HepG2 (cell line): ENCODE data around the gene FGGY. TPM values are rescaled to one million over a fixed set of nuclear protein-coding genes. Genes with fewer than 3 reads are reported as not detected.

ENCODE experiments used
- ATAC-seq: fragments of 200-7000 bp; cut with Tn5 transposase; 3 replicates; pipeline ENCODE4 v1.9.1; 2020; ENCODE audit warnings: mild to moderate bottlenecking, moderate library complexity
- BruUV-seq: library from RNA; stranded (reverse); fragments of 400-500 nt; replicated peaks from 2 replicates; lab custom pipeline; 2021; lab: Mats Ljungman, UMichigan
- CTCF ChIA-PET: fragments of 300-600 bp; formaldehyde crosslinking; extraction: SDS; loops from one replicate; lab custom pipeline; 2021; ENCODE audit warnings: low total read pairs, inconsistent platforms, low intra/inter-chr PET ratio; lab: Yijun Ruan, JAX
- POLR2A ChIA-PET: fragments of 350-600 bp; sonication (Branson Sonifier 250); formaldehyde crosslinking; loops from one replicate; lab custom pipeline; 2020; ENCODE audit warnings: antibody characterized with exemption, inconsistent platforms; lab: Yijun Ruan, JAX
- DNase-seq: peaks from one replicate; pipeline ENCODE4 v3.0.0-alpha.2; 2015; ENCODE audit warnings: low spot score
- FAIRE-seq: peaks from 3 replicates; lab custom pipeline; 2011; peaks lifted over from hg19 to GRCh38; lab: Jason Lieb, UNC
- H2AFZ ChIP-seq: one replicate; pipeline ENCODE4 v1.6.1; 2011; ENCODE audit warnings: low read length, inconsistent platforms
- H3K27ac ChIP-seq: fragments of 300-600 bp; 3 replicates; pipeline ENCODE4 v1.8.0; 2011; ENCODE audit warnings: mixed run types, mild to moderate bottlenecking, mixed read lengths, low read length, inconsistent platforms; ENCODE audit not compliant: insufficient read depth; ENCODE audit errors: extremely low read length
- H3K27me3 ChIP-seq, 2 experiments: fragments of 200-600 bp in 1 of 2; 2 replicates in 1 of 2; 3 replicates in 1 of 2; pipeline versions ENCODE4 v1.6.0 to v1.8.0; 2011; ENCODE audit warnings: low read length in 2 of 2, mild to moderate bottlenecking in 2 of 2, moderate library complexity in 2 of 2, inconsistent platforms in 1 of 2; ENCODE audit not compliant: insufficient read depth in 2 of 2, control insufficient read depth in 1 of 2
- H3K36me3 ChIP-seq, 2 experiments: fragments of 200-600 bp in 1 of 2; replicated peaks in 1 of 2; 2 replicates in 1 of 2; 3 replicates in 1 of 2; pipeline versions ENCODE4 v1.5.1 to v1.8.0; 2011; ENCODE audit warnings: low read length in 2 of 2, inconsistent platforms in 1 of 2; ENCODE audit not compliant: insufficient read depth in 2 of 2, control insufficient read depth in 1 of 2
- H3K4me1 ChIP-seq: 2 replicates; pipeline ENCODE4 v1.5.1; 2012; ENCODE audit warnings: low read length, inconsistent platforms; ENCODE audit not compliant: insufficient read depth
- H3K4me2 ChIP-seq: 2 replicates; pipeline ENCODE4 v1.6.0; 2011; ENCODE audit warnings: low read depth, low read length, inconsistent platforms
- H3K4me3 ChIP-seq, 3 experiments: fragments of 200-600 bp in 1 of 3; sonication (generic), shearing (Covaris generic) in 1 of 3; replicated peaks in 1 of 3; 2 replicates each; pipeline ENCODE4 v1.5.1; 2011 to 2016; ENCODE audit warnings: low read length in 3 of 3, inconsistent platforms in 2 of 3, low read depth in 2 of 3, mild to moderate bottlenecking in 2 of 3, control low read depth in 1 of 3, mixed read lengths in 1 of 3; ENCODE audit not compliant: insufficient read depth in 1 of 3
- H3K79me2 ChIP-seq: one replicate; pipeline ENCODE4 v1.6.1; 2011; ENCODE audit warnings: low read length, inconsistent platforms; ENCODE audit not compliant: insufficient read depth
- H3K9ac ChIP-seq: 2 replicates; pipeline ENCODE4 v1.6.0; 2011; ENCODE audit warnings: mild to moderate bottlenecking, low read depth, low read length, inconsistent platforms; ENCODE audit not compliant: insufficient read depth
- H3K9me3 ChIP-seq: 2 replicates; pipeline ENCODE4 v1.5.1; 2012; ENCODE audit warnings: mild to moderate bottlenecking, low read length
- H4K20me1 ChIP-seq: 2 replicates; pipeline ENCODE4 v1.6.0; 2011; ENCODE audit warnings: inconsistent platforms, mild to moderate bottlenecking, low read length, moderate library complexity; ENCODE audit not compliant: insufficient read depth
- GFI1 ChIP-seq: sonication (generic); formaldehyde crosslinking; IDR thresholded peaks from 2 replicates; pipeline ENCODE4 v1.5.0; 2020; ENCODE audit warnings: missing genetic modification reagents, mild to moderate bottlenecking, borderline replicate concordance
- HNF4G ChIP-seq, 2 experiments: sonication (generic) in 1 of 2; formaldehyde crosslinking in 1 of 2; IDR thresholded peaks; 2 replicates each; pipeline versions ENCODE4 v1.4.0 to v1.6.1; 2011 to 2020; ENCODE audit warnings: borderline replicate concordance in 2 of 2, low read depth in 2 of 2, mild to moderate bottlenecking in 2 of 2, low read length in 1 of 2, missing genetic modification reagents in 1 of 2, moderate library complexity in 1 of 2
- JUND ChIP-seq: sonication (generic); formaldehyde crosslinking; IDR thresholded peaks from 2 replicates; pipeline ENCODE4 v1.8.0; 2022; ENCODE audit warnings: mild to moderate bottlenecking, missing genetic modification reagents
- PAX8 ChIP-seq: sonication (generic); formaldehyde crosslinking; IDR thresholded peaks from 2 replicates; pipeline ENCODE4 v1.8.0; 2022; ENCODE audit warnings: mild to moderate bottlenecking, missing genetic modification reagents, borderline replicate concordance
- RARG ChIP-seq: sonication (generic); formaldehyde crosslinking; IDR thresholded peaks from 2 replicates; pipeline ENCODE4 v1.4.0; 2020; ENCODE audit warnings: low read depth, mild to moderate bottlenecking, missing genetic modification reagents
- RBAK ChIP-seq: sonication (generic); formaldehyde crosslinking; IDR thresholded peaks from 2 replicates; pipeline ENCODE4 v1.5.1; 2020; ENCODE audit warnings: mild to moderate bottlenecking, missing genetic modification reagents
- RFX3 ChIP-seq: IDR thresholded peaks from 2 replicates; pipeline ENCODE4 v1.6.1; 2016; ENCODE audit warnings: missing biosample characterization, missing genetic modification reagents
- U2AF1 ChIP-seq: fragments of 200-400 bp; formaldehyde crosslinking; optimal IDR thresholded peaks from 2 replicates; pipeline ENCODE3; 2017; ENCODE audit warnings: mild to moderate bottlenecking, low read depth, low read length
- ZBTB7A ChIP-seq: sonication (generic); formaldehyde crosslinking; IDR thresholded peaks from 2 replicates; pipeline ENCODE4 v1.8.0; 2022; ENCODE audit warnings: mild to moderate bottlenecking, missing genetic modification reagents
- ZEB1 ChIP-seq: IDR thresholded peaks from 2 replicates; pipeline ENCODE4 v1.6.1; 2012; ENCODE audit warnings: mild to moderate bottlenecking, low read depth, inconsistent platforms; ENCODE audit not compliant: insufficient replicate concordance
- ZNF136 ChIP-seq: sonication (generic); formaldehyde crosslinking; IDR thresholded peaks from 2 replicates; pipeline ENCODE4 v1.8.1; 2022; ENCODE audit warnings: low read depth, mild to moderate bottlenecking, moderate library complexity, missing genetic modification reagents
- ZNF446 ChIP-seq: sonication (generic); formaldehyde crosslinking; IDR thresholded peaks from 2 replicates; pipeline ENCODE4 v1.5.0; 2020; ENCODE audit warnings: mild to moderate bottlenecking, missing genetic modification reagents
- ZNF772 ChIP-seq: sonication (generic); formaldehyde crosslinking; IDR thresholded peaks from 2 replicates; pipeline ENCODE4 v1.5.0; 2020; ENCODE audit warnings: mild to moderate bottlenecking, missing genetic modification reagents
- in situ Hi-C: cut with HindIII; loops from 2 replicates; pipeline ENCODE4 v1.10.0; 2017; ENCODE audit warnings: low pct_unique_long_range_greater_than_20kb; ENCODE audit not compliant: extremely low pct_ligation_motif_present
- intact Hi-C: fragments of 100-400 bp; cut with micrococcal nuclease; formaldehyde crosslinking; loops from one replicate; pipeline ENCODE4 v1.10.0; 2022; ENCODE audit not compliant: unreplicated experiment
- polyA plus RNA-seq, 8 experiments: library from polyadenylated mRNA; depleted of rRNA in 3 of 8; stranded (reverse) in 7 of 8; unstranded in 1 of 8; fragments of >200 nt; fragmentation: Illumina TruSeq in 4 of 8; extraction: Trizol in 4 of 8; gene quantifications; 2 replicates each; pipeline versions ENCODE4 v1.2.1 to v1.2.3, GENCODE V29; 2011 to 2016; ENCODE audit warnings: low read depth in 4 of 8, missing spikeins in 1 of 8, mixed read lengths in 1 of 8; ENCODE audit not compliant: insufficient read depth in 1 of 8
- total RNA-seq, 5 experiments: library from RNA; depleted of rRNA; stranded (reverse); fragments of >200 nt; fragmentation: Illumina TruSeq; extraction: Trizol; gene quantifications; 2 replicates each; pipeline ENCODE4 v1.2.3, GENCODE V29; 2016; ENCODE audit warnings: low read depth in 1 of 5
- TF ChIP-seq, protein P1 (sequence below), 2 experiments: sonication (generic) in 1 of 2; formaldehyde crosslinking in 1 of 2; IDR thresholded peaks; 2 replicates each; pipeline versions ENCODE4 v1.4.0 to v1.6.1; 2016 to 2020; ENCODE audit warnings: borderline replicate concordance in 1 of 2, low read depth in 1 of 2, mild to moderate bottlenecking in 1 of 2, missing genetic modification reagents in 1 of 2
- TF ChIP-seq, protein P2 (sequence below): sonication (generic); formaldehyde crosslinking; IDR thresholded peaks from 2 replicates; pipeline ENCODE4 v1.4.0; 2020; ENCODE audit warnings: mild to moderate bottlenecking, missing genetic modification reagents, borderline replicate concordance
- TF ChIP-seq, protein P3 (sequence below): sonication (generic); formaldehyde crosslinking; IDR thresholded peaks from 2 replicates; pipeline ENCODE4 v1.4.0; 2020; ENCODE audit warnings: mild to moderate bottlenecking, low read depth, missing genetic modification reagents
- TF ChIP-seq, protein P4 (sequence below): sonication (generic); formaldehyde crosslinking; IDR thresholded peaks from 2 replicates; pipeline ENCODE4 v1.8.1; 2022; ENCODE audit warnings: mild to moderate bottlenecking, missing genetic modification reagents

The FGGY gene
- total and polyA plus RNA-seq, 2 of the 13 experiments (the other 11 are each of a cell fraction or from before 2014, with no cell fraction given) = 15.7 to 27.5 TPM

DNA sequence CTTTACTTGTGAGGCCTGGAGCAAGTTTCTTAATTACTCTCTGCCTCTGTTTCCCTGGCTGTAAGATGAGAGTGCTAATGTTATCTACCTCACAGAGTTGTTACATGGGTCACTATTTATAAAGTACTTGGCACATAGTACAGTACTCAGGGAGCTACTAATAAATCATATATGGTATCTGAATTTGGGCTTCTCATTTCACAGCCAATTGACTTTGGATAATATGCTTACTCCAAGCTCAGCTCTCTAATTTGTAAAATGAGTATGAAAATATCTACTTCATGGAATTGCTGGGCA lies 409.4 kb downstream of the FGGY start:
- no peaks in the 10 kb centered on the region for H3K79me2 ChIP-seq
- no peaks in the 10 kb centered on the region for H3K27me3 ChIP-seq
- BruUV-seq = no TSS peak
- H3K4me2 ChIP-seq = no peak overlapping the region
- no peak for FAIRE-seq
- no peak overlapping the region for H3K27ac ChIP-seq
- ChIA-PET CTCF (no interaction called here), POLR2A (interaction anchor here (1.9 kb wide), 1 partner anchor 923 kb away, joined by 5 read pairs; the partner anchor contains the start of gene JUN)
- intact Hi-C loops (no loop called here), in situ Hi-C loops (no loop called here)
- H3K4me3 ChIP-seq = no peak overlapping the region
- no peak overlapping the region for H2AFZ ChIP-seq
- H3K9me3 ChIP-seq = no peaks in the 10 kb centered on the region
- no peaks in the 10 kb centered on the region for H4K20me1 ChIP-seq
- TF ChIP-seq PAX8 (CRISPR knock-in tag) (no peak), RFX3 (CRISPR knock-in tag) (no peak), HNF4G (IDR thresholded peaks at IDR 0.05; ENCODE audit: borderline replicate concordance, low read depth, low read length) (no peak), HNF4G (CRISPR knock-in tag; IDR thresholded peaks at IDR 0.05; ENCODE audit: borderline replicate concordance, low read depth) (no peak), ZEB1 (no peak), RBAK (CRISPR knock-in tag) (no peak), JUND (CRISPR knock-in tag) (no peak), ZBTB7A (CRISPR knock-in tag) (no peak), RARG (CRISPR knock-in tag) (no peak), ZNF772 (CRISPR knock-in tag) (no peak), GFI1 (CRISPR knock-in tag) (no peak), ZNF446 (CRISPR knock-in tag) (no peak), ZNF136 (CRISPR knock-in tag) (no peak), U2AF1 (no peak)
- TF ChIP-seq, protein P1, sequence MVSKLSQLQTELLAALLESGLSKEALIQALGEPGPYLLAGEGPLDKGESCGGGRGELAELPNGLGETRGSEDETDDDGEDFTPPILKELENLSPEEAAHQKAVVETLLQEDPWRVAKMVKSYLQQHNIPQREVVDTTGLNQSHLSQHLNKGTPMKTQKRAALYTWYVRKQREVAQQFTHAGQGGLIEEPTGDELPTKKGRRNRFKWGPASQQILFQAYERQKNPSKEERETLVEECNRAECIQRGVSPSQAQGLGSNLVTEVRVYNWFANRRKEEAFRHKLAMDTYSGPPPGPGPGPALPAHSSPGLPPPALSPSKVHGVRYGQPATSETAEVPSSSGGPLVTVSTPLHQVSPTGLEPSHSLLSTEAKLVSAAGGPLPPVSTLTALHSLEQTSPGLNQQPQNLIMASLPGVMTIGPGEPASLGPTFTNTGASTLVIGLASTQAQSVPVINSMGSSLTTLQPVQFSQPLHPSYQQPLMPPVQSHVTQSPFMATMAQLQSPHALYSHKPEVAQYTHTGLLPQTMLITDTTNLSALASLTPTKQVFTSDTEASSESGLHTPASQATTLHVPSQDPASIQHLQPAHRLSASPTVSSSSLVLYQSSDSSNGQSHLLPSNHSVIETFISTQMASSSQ (IDR thresholded peaks at IDR 0.05; ENCODE audit: low read depth) = no peak
- TF ChIP-seq, protein P1 (CRISPR knock-in tag; IDR thresholded peaks at IDR 0.05; ENCODE audit: borderline replicate concordance) = no peak
- TF ChIP-seq, protein P2, sequence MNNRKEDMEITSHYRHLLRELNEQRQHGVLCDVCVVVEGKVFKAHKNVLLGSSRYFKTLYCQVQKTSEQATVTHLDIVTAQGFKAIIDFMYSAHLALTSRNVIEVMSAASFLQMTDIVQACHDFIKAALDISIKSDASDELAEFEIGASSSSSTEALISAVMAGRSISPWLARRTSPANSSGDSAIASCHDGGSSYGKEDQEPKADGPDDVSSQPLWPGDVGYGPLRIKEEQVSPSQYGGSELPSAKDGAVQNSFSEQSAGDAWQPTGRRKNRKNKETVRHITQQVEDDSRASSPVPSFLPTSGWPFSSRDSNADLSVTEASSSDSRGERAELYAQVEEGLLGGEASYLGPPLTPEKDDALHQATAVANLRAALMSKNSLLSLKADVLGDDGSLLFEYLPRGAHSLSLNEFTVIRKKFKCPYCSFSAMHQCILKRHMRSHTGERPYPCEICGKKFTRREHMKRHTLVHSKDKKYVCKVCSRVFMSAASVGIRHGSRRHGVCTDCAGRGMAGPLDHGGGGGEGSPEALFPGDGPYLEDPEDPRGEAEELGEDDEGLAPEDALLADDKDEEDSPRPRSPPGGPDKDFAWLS = no peak
- TF ChIP-seq, protein P3, sequence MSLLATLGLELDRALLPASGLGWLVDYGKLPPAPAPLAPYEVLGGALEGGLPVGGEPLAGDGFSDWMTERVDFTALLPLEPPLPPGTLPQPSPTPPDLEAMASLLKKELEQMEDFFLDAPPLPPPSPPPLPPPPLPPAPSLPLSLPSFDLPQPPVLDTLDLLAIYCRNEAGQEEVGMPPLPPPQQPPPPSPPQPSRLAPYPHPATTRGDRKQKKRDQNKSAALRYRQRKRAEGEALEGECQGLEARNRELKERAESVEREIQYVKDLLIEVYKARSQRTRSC (CRISPR knock-in tag) = no peak
- TF ChIP-seq, protein P4, sequence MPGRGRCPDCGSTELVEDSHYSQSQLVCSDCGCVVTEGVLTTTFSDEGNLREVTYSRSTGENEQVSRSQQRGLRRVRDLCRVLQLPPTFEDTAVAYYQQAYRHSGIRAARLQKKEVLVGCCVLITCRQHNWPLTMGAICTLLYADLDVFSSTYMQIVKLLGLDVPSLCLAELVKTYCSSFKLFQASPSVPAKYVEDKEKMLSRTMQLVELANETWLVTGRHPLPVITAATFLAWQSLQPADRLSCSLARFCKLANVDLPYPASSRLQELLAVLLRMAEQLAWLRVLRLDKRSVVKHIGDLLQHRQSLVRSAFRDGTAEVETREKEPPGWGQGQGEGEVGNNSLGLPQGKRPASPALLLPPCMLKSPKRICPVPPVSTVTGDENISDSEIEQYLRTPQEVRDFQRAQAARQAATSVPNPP (CRISPR knock-in tag) = no peak
- no peaks in the 10 kb centered on the region for H3K4me1 ChIP-seq
- DNase-seq = no peak
- no peak for ATAC-seq
- H3K36me3 ChIP-seq = no peaks in the 10 kb centered on the region
- no peak overlapping the region for H3K9ac ChIP-seq
